Liver (tissue), 3 donors: ENCODE measurements around the gene SEPHS1.

ENCODE experiments used
- CTCF ChIP-seq: fragments of 150-350 bp; IDR thresholded peaks from 2 replicates; pipeline ENCODE4 v1.5.1; 2017; ENCODE audit warnings: improper control_type of control experiment, low read depth, low read length; ENCODE audit not compliant: missing input control
- EGR1 ChIP-seq, 2 donors: IDR thresholded peaks; 2 replicates each; pipeline ENCODE4 v1.6.1; 2016 to 2018; ENCODE audit warnings: antibody characterized with exemption in 2 of 2, low read depth in 2 of 2
- FOXA1 ChIP-seq: IDR thresholded peaks from 2 replicates; pipeline ENCODE4 v1.6.1; 2016; ENCODE audit warnings: antibody characterized with exemption
- MAX ChIP-seq: IDR thresholded peaks from 2 replicates; pipeline ENCODE4 v1.6.1; 2016; ENCODE audit warnings: antibody characterized with exemption
- RAD21 ChIP-seq, 2 donors: IDR thresholded peaks; 2 replicates each; pipeline ENCODE4 v1.6.1; 2016; ENCODE audit warnings: antibody characterized with exemption in 2 of 2, mild to moderate bottlenecking in 2 of 2
- SP1 ChIP-seq: IDR thresholded peaks from 2 replicates; pipeline ENCODE4 v1.6.1; 2018; ENCODE audit warnings: antibody characterized with exemption, mild to moderate bottlenecking
- TAF1 ChIP-seq: conservative IDR thresholded peaks from 2 replicates; pipeline ENCODE4 v1.6.1; 2016; ENCODE audit warnings: antibody characterized with exemption, mild to moderate bottlenecking
- YY1 ChIP-seq: IDR thresholded peaks from 2 replicates; pipeline ENCODE4 v1.6.1; 2016; ENCODE audit warnings: antibody characterized with exemption, mild to moderate bottlenecking
- ZBTB33 ChIP-seq: IDR thresholded peaks from 2 replicates; pipeline ENCODE4 v1.6.1; 2016; ENCODE audit warnings: antibody characterized with exemption
- TF ChIP-seq, protein P1 (sequence below): IDR thresholded peaks from 2 replicates; pipeline ENCODE4 v1.6.1; 2016; ENCODE audit warnings: antibody characterized with exemption, mild to moderate bottlenecking
- TF ChIP-seq, protein P2 (sequence below): IDR thresholded peaks from 2 replicates; pipeline ENCODE4 v1.6.1; 2016; ENCODE audit warnings: antibody characterized with exemption
- donor health status: healthy.
- donor health status: healthy.

DNA sequence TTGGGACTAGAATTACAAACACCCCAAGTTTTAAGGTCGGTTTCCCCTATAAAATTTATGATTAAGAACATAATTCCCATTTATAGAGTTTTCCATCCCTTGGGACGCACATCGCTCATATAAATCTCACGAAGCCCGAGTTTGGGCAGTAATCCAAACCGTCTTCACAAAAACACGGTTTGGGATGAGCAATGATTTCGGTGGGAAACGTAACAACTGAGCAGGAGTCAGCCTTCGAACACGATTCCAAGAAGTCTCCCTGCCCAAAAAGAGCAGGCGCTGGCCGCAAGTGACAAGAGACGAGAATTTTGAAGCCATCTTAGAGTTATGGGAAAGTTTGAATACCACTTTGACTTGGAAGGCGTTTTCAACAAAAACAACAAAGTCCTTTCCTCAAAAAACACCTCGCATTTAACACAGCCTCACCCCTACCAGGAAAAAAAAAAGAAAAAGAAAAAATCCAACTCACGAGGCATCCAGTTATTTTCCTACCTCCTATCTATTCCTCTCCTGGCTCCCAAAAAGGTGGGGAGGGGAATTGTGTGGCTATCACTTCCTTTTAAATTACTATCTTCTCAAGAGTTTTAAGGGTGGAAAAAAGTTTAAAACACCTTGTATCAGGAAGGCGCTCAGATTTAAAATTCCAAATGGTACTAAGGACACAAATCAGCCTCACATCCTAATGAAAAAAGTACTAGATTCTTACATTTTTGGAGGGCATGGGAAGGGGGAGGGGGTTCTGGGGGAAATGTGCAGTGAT, 1.6 kb downstream of the SEPHS1 start:
- TF ChIP-seq CTCF (no peak), SP1 (no peak), TAF1 (no peak), MAX (no peak), FOXA1 (no peak), EGR1 (IDR thresholded peaks at IDR 0.05; ENCODE audit: low read depth in 2 of 2) (no peak), RAD21 (IDR thresholded peaks at IDR 0.05) (no peak), YY1 (no peak), ZBTB33 (no peak)
- TF ChIP-seq, protein P1, sequence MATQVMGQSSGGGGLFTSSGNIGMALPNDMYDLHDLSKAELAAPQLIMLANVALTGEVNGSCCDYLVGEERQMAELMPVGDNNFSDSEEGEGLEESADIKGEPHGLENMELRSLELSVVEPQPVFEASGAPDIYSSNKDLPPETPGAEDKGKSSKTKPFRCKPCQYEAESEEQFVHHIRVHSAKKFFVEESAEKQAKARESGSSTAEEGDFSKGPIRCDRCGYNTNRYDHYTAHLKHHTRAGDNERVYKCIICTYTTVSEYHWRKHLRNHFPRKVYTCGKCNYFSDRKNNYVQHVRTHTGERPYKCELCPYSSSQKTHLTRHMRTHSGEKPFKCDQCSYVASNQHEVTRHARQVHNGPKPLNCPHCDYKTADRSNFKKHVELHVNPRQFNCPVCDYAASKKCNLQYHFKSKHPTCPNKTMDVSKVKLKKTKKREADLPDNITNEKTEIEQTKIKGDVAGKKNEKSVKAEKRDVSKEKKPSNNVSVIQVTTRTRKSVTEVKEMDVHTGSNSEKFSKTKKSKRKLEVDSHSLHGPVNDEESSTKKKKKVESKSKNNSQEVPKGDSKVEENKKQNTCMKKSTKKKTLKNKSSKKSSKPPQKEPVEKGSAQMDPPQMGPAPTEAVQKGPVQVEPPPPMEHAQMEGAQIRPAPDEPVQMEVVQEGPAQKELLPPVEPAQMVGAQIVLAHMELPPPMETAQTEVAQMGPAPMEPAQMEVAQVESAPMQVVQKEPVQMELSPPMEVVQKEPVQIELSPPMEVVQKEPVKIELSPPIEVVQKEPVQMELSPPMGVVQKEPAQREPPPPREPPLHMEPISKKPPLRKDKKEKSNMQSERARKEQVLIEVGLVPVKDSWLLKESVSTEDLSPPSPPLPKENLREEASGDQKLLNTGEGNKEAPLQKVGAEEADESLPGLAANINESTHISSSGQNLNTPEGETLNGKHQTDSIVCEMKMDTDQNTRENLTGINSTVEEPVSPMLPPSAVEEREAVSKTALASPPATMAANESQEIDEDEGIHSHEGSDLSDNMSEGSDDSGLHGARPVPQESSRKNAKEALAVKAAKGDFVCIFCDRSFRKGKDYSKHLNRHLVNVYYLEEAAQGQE, result no peak
- TF ChIP-seq, protein P2, sequence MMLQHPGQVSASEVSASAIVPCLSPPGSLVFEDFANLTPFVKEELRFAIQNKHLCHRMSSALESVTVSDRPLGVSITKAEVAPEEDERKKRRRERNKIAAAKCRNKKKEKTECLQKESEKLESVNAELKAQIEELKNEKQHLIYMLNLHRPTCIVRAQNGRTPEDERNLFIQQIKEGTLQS, result no peak
